Colonic mucosa (tissue), 4 donors: ENCODE results near the gene LIN28A. TPM values are rescaled to one million over a fixed set of nuclear protein-coding genes. Genes with fewer than 3 reads are reported as not detected.

ENCODE experiments used
- DNase-seq: peaks from one replicate; pipeline ENCODE4 v3.0.0-alpha.2; 2020
- H3K27ac ChIP-seq: fragments of 200-600 bp; one replicate; pipeline ENCODE4 v1.8.0; 2021
- H3K27me3 ChIP-seq: fragments of 200-600 bp; one replicate; pipeline ENCODE4 v1.8.0; 2021
- H3K36me3 ChIP-seq: fragments of 200-600 bp; one replicate; pipeline ENCODE4 v1.8.0; 2021
- H3K4me1 ChIP-seq: fragments of 200-600 bp; one replicate; pipeline ENCODE4 v1.8.0; 2021; ENCODE audit warnings: mild to moderate bottlenecking
- H3K4me3 ChIP-seq: fragments of 200-600 bp; one replicate; pipeline ENCODE4 v1.8.0; 2021
- H3K9ac ChIP-seq, 2 donors: one replicate each; pipeline ENCODE4 v1.7.0; 2013; ENCODE audit warnings: control low read depth in 2 of 2, low read depth in 2 of 2, low read length in 2 of 2
- H3K9me3 ChIP-seq: fragments of 200-600 bp; one replicate; pipeline ENCODE4 v1.8.0; 2021
- intact Hi-C: fragments of 100-400 bp; cut with DNase I; formaldehyde crosslinking; loops from one replicate; pipeline ENCODE4 v1.14.1; 2022
- total RNA-seq, 2 donors: library from RNA; stranded (reverse); fragmentation: NEBNext Ultra II Directional in 1 of 2; extraction: Animal tissue kit (Norgen Biotek cat#: 25700) in 1 of 2; gene quantifications; one replicate each; pipeline ENCODE4 v1.2.1, GENCODE V29; 2021
- TF ChIP-seq, protein P1 (sequence below): fragments of 200-600 bp; IDR thresholded peaks from one replicate; pipeline ENCODE4 v1.8.0; 2022; ENCODE audit warnings: antibody characterized with exemption, mild to moderate bottlenecking
- donor health status: healthy.
- donor health status: DM: no; HTN: no; CAD: no.
- donor health status: DM: no; HTN: no; CAD: no.

LIN28A gene
- total RNA-seq, 2 donors from 2014 or later = 1.4 TPM; not detected in 1

GRCh38 chr1:26401891-26402290 is 8.7 kb upstream of the LIN28A start:
- Histone ChIP-seq H3K4me1 (no peaks in the 10 kb centered on the region), H3K36me3 (no peaks in the 10 kb centered on the region)
- intact Hi-C loops = no loop called here

GRCh38 chr1:26403656-26404055 is 7.0 kb upstream of the LIN28A start:
- intact Hi-C loops = no loop called here
- Histone ChIP-seq H3K9me3 (no peaks in the 10 kb centered on the region), H3K27ac (no peak overlapping the region), H3K4me1 (no peaks in the 10 kb centered on the region), H3K4me3 (no peak overlapping the region), H3K9ac (no peak overlapping the region), H3K36me3 (no peaks in the 10 kb centered on the region), H3K27me3 (no peaks in the 10 kb centered on the region)
- DNase-seq = no peak
- TF ChIP-seq, protein P1, sequence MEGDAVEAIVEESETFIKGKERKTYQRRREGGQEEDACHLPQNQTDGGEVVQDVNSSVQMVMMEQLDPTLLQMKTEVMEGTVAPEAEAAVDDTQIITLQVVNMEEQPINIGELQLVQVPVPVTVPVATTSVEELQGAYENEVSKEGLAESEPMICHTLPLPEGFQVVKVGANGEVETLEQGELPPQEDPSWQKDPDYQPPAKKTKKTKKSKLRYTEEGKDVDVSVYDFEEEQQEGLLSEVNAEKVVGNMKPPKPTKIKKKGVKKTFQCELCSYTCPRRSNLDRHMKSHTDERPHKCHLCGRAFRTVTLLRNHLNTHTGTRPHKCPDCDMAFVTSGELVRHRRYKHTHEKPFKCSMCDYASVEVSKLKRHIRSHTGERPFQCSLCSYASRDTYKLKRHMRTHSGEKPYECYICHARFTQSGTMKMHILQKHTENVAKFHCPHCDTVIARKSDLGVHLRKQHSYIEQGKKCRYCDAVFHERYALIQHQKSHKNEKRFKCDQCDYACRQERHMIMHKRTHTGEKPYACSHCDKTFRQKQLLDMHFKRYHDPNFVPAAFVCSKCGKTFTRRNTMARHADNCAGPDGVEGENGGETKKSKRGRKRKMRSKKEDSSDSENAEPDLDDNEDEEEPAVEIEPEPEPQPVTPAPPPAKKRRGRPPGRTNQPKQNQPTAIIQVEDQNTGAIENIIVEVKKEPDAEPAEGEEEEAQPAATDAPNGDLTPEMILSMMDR = no peak

More at GRCh38 chr1:26401891-26402290, 8.7 kb upstream of the LIN28A start:
- TF ChIP-seq, protein P1 = no peak
- no peak for DNase-seq
- Histone ChIP-seq H3K9ac (no peak overlapping the region), H3K27ac (no peak overlapping the region), H3K4me3 (no peak overlapping the region), H3K9me3 (no peaks in the 10 kb centered on the region), H3K27me3 (no peaks in the 10 kb centered on the region)

DNA sequence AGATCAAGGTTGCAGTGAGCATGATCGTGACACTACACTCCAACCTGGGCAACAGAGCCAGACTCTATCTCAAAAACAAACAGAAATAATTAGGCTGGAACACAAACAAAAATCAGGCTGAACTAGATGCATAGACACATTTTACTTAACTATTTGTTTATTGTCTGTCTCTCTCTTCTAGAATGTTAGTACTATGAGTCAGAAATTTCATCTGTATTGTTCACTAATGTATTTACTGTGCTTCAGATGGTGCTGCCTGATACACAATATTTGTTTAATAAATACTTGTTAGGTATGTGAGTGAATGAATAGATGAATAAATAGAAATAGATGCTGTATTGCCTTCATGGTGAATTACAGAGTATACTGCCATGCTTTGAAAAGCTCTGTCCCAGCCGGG is 6.0 kb upstream of the LIN28A start:
- H3K9me3 ChIP-seq = no peaks in the 10 kb centered on the region
- no peak overlapping the region for H3K27ac ChIP-seq
- no peak overlapping the region for H3K9ac ChIP-seq
- intact Hi-C loops = no loop called here
- no peak overlapping the region for H3K4me3 ChIP-seq
- TF ChIP-seq, protein P1 = no peak
- no peaks in the 10 kb centered on the region for H3K4me1 ChIP-seq
- peaks cover 4% of the 10 kb centered on the region for H3K27me3 ChIP-seq
- no peaks in the 10 kb centered on the region for H3K36me3 ChIP-seq
- DNase-seq = no peak

DNA sequence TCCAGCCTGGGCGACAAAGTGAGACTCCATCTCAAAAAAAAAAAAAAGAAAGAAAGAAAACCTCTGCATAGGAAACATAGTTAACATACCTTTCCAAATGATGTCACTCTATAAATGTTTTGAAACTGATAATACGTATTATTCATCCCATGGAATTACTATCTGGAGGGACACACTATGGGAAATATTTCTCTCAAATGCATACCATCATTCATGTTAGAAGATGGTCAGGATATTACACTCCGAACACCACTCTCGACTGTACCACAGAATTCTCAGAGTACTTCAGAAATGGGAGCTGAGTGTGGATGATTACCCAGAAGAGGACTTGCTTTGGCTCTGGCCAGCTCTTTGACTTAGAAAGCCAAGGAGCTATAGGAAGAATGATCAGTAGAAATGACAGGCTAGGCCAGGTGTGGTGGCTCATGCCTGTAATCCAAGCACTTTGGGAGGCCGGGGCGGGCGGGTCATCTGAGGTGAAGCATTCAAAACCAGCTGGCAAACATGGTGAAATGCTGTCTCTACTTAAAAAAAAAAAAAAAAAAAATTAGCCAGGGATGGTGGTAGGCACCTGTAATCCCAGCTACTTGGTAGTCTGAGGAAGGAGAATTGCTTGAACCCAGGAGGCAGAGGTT is 5.2 kb upstream of the LIN28A start:
- Histone ChIP-seq H3K36me3 (no peaks in the 10 kb centered on the region), H3K9ac (no peak overlapping the region), H3K4me1 (no peaks in the 10 kb centered on the region), H3K4me3 (no peak overlapping the region), H3K27ac (no peak overlapping the region), H3K27me3 (peaks cover 7% of the 10 kb centered on the region), H3K9me3 (no peaks in the 10 kb centered on the region)
- TF ChIP-seq, protein P1 = no peak
- DNase-seq = no peak
- intact Hi-C loops = no loop called here

DNA sequence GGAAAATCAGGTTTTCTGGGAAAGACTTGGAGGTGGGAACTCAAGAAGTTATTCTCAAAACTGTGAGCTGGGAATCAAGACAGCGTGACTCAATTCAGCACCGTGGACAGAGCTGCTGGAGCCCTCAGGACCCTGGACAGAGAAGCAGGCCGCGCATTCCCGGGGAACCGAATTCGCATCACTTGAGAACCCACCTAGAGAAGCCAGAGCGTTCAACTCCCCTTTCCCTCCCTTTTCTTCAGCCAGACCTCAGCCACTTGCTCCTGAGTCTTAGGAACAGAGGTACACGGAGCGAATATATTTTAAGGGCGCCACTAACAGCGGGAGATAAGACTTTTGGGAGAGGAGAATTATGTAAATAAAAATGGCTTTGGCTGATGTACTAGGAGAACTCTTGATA is 2.0 kb upstream of the LIN28A start:
- H3K4me3 ChIP-seq = no peak overlapping the region
- H3K9me3 ChIP-seq = no peaks in the 10 kb centered on the region
- H3K27ac ChIP-seq = no peak overlapping the region
- TF ChIP-seq, protein P1 = no peak
- H3K9ac ChIP-seq = no peak overlapping the region
- H3K4me1 ChIP-seq = no peaks in the 10 kb centered on the region
- DNase-seq = peak; percentile 70
- H3K36me3 ChIP-seq = no peaks in the 10 kb centered on the region
- intact Hi-C loops = no loop called here
- H3K27me3 ChIP-seq = peaks cover 36% of the 10 kb centered on the region
